ENCODE results near the gene MS4A8.

GRCh38 chr11:60725592-60725991 is 26.2 kb downstream of the MS4A8 start:
- TF ChIP-seq, protein P1, sequence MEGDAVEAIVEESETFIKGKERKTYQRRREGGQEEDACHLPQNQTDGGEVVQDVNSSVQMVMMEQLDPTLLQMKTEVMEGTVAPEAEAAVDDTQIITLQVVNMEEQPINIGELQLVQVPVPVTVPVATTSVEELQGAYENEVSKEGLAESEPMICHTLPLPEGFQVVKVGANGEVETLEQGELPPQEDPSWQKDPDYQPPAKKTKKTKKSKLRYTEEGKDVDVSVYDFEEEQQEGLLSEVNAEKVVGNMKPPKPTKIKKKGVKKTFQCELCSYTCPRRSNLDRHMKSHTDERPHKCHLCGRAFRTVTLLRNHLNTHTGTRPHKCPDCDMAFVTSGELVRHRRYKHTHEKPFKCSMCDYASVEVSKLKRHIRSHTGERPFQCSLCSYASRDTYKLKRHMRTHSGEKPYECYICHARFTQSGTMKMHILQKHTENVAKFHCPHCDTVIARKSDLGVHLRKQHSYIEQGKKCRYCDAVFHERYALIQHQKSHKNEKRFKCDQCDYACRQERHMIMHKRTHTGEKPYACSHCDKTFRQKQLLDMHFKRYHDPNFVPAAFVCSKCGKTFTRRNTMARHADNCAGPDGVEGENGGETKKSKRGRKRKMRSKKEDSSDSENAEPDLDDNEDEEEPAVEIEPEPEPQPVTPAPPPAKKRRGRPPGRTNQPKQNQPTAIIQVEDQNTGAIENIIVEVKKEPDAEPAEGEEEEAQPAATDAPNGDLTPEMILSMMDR (IDR thresholded peaks at IDR 0.05), result no peak
- no peak for TF ChIP-seq POLR2A (IDR thresholded peaks at IDR 0.05)

All from thyroid gland (tissue), 4 donors.